HCT116 (cell line): ENCODE measurements around the gene CTDSPL2. TPM values are rescaled to one million over a fixed set of nuclear protein-coding genes. Genes with fewer than 3 reads are reported as not detected.

Experiments used
- ATAC-seq: fragments of 200-7000 bp; cut with Tn5 transposase; 2 replicates; pipeline ENCODE4 v1.9.1; 2020; ENCODE audit warnings: mild to moderate bottlenecking, moderate library complexity
- BruUV-seq: library from RNA; stranded (reverse); fragments of 400-500 nt; replicated peaks from 2 replicates; lab custom pipeline; 2021; lab: Mats Ljungman, UMichigan
- CTCF ChIA-PET: fragments of 300-600 bp; sonication (Branson Sonifier 250); formaldehyde crosslinking; loops from one replicate; lab custom pipeline; 2021; ENCODE audit warnings: antibody characterized with exemption; lab: Charles Lee
- POLR2A ChIA-PET: fragments of 300-600, 350-600 bp; sonication (Branson Sonifier 250); formaldehyde crosslinking; loops from one replicate; lab custom pipeline; 2021; ENCODE audit warnings: antibody characterized with exemption; lab: Charles Lee
- RAD21 ChIA-PET, 2 experiments: fragments of 300-600 bp; sonication (Branson Sonifier 250); formaldehyde crosslinking; loops; one replicate each; lab custom pipeline; 2023; ENCODE audit warnings: low total read pairs in 2 of 2; ENCODE audit not compliant: uncharacterized antibody in 2 of 2, unreplicated experiment in 2 of 2, low non-redundant PET in 1 of 2; lab: Charles Lee
- DNase-seq: peaks from one replicate; pipeline ENCODE4 v3.0.0-alpha.2; 2010; ENCODE audit warnings: low read depth, low spot score
- H2AFZ ChIP-seq: fragments of 200-600 bp; shearing (Covaris generic), sonication (generic); 2 replicates; pipeline ENCODE4 v1.6.1; 2017; ENCODE audit warnings: low read depth, mixed run types, mixed read lengths, antibody characterized with exemption, low read length; ENCODE audit not compliant: poor library complexity, severe bottlenecking
- H3K27ac ChIP-seq: 2 replicates; pipeline ENCODE4 v1.5.1; 2012; ENCODE audit warnings: low read depth, low read length
- H3K27me3 ChIP-seq: fragments of 200-600 bp; sonication (generic); 2 replicates; pipeline ENCODE4 v1.6.1; 2016; ENCODE audit warnings: mixed run types, low read length, mixed read lengths; ENCODE audit not compliant: insufficient read depth
- H3K36me3 ChIP-seq, 2 experiments: fragments of 200-500 bp in 1 of 2; fragments of 200-600 bp in 1 of 2; sonication (Bioruptor generic) in 1 of 2; sonication (generic) in 1 of 2; 2 replicates each; pipeline versions ENCODE4 v1.5.1 to v1.6.1; 2014 to 2016; ENCODE audit warnings: low read length in 2 of 2, inconsistent platforms in 1 of 2, mixed read lengths in 1 of 2, mixed run types in 1 of 2; ENCODE audit not compliant: insufficient read depth in 2 of 2, control insufficient read depth in 1 of 2
- H3K4me1 ChIP-seq, 2 experiments: fragments of 200-600 bp in 1 of 2; sonication (generic) in 1 of 2; 2 replicates each; pipeline versions ENCODE4 v1.5.1 to v1.6.1; 2012 to 2017; ENCODE audit warnings: low read length in 2 of 2, inconsistent platforms in 1 of 2, mild to moderate bottlenecking in 1 of 2, mixed read lengths in 1 of 2, mixed run types in 1 of 2, moderate library complexity in 1 of 2; ENCODE audit not compliant: insufficient read depth in 2 of 2, control insufficient read depth in 1 of 2
- H3K4me2 ChIP-seq: fragments of 200-600 bp; sonication (generic); 2 replicates; pipeline ENCODE4 v1.6.1; 2017; ENCODE audit warnings: mixed run types, low read length, mixed read lengths
- H3K4me3 ChIP-seq, 2 experiments: fragments of 200-600 bp in 1 of 2; sonication (generic) in 1 of 2; replicated peaks in 1 of 2; 2 replicates each; pipeline ENCODE4 v1.5.1; 2011 to 2016; ENCODE audit warnings: low read length in 2 of 2, control low read depth in 1 of 2, low read depth in 1 of 2, mild to moderate bottlenecking in 1 of 2, mixed read lengths in 1 of 2, mixed run types in 1 of 2
- H3K79me2 ChIP-seq: fragments of 200-600 bp; sonication (generic); 2 replicates; pipeline ENCODE4 v1.6.1; 2017; ENCODE audit warnings: mild to moderate bottlenecking, mixed run types, low read length, moderate library complexity, mixed read lengths; ENCODE audit not compliant: insufficient read depth
- H3K9ac ChIP-seq: fragments of 200-600 bp; sonication (generic); 2 replicates; pipeline ENCODE4 v1.6.1; 2016; ENCODE audit warnings: low read length, mixed read lengths
- H3K9me2 ChIP-seq: fragments of 200-600 bp; sonication (generic), shearing (Covaris generic); 2 replicates; pipeline ENCODE4 v1.6.1; 2017; ENCODE audit warnings: mixed run types, mild to moderate bottlenecking, moderate library complexity; ENCODE audit not compliant: insufficient read depth
- H3K9me3 ChIP-seq, 2 experiments: fragments of 200-500 bp in 1 of 2; fragments of 200-600 bp in 1 of 2; sonication (Bioruptor generic) in 1 of 2; sonication (generic) in 1 of 2; 2 replicates each; pipeline ENCODE4 v1.6.1; 2014 to 2017; ENCODE audit warnings: low read length in 2 of 2, mixed read lengths in 2 of 2, inconsistent platforms in 1 of 2, low read depth in 1 of 2, mild to moderate bottlenecking in 1 of 2, mixed run types in 1 of 2, moderate library complexity in 1 of 2; ENCODE audit not compliant: control insufficient read depth in 1 of 2, insufficient read depth in 1 of 2
- H4K20me1 ChIP-seq: fragments of 200-600 bp; sonication (generic), shearing (Covaris generic); 2 replicates; pipeline ENCODE4 v1.6.1; 2017; ENCODE audit warnings: mixed run types, mild to moderate bottlenecking, moderate library complexity; ENCODE audit not compliant: insufficient read depth
- ELF1 ChIP-seq: IDR thresholded peaks from 2 replicates; pipeline ENCODE4 v1.6.1; 2012; ENCODE audit warnings: low read depth, borderline replicate concordance
- EZH2 ChIP-seq: fragments of 200-600 bp; sonication (generic); IDR thresholded peaks from 2 replicates; pipeline ENCODE4 v1.6.1; 2017; ENCODE audit warnings: antibody characterized with exemption, mixed run types
- EZH2phosphoT487 ChIP-seq: fragments of 200-600 bp; IDR thresholded peaks from 2 replicates; pipeline ENCODE4 v1.6.1; 2018; ENCODE audit warnings: antibody characterized with exemption, borderline replicate concordance
- JUND ChIP-seq: IDR thresholded peaks from 2 replicates; pipeline ENCODE4 v1.6.1; 2012
- SIN3A ChIP-seq: IDR thresholded peaks from 2 replicates; pipeline ENCODE4 v1.6.1; 2012; ENCODE audit warnings: low read depth
- TCF7L2 ChIP-seq: IDR thresholded peaks from 2 replicates; pipeline ENCODE4 v1.7.0; 2011; ENCODE audit warnings: borderline replicate concordance, inconsistent platforms; ENCODE audit not compliant: insufficient read depth, insufficient read length; ENCODE audit errors: extremely low read depth
- ZFX ChIP-seq: fragments of 450-650 bp; IDR thresholded peaks from 2 replicates; pipeline ENCODE4 v1.6.1; 2017
- ZNF274 ChIP-seq: fragments of 200-500 bp; sonication (Bioruptor generic); IDR thresholded peaks from 2 replicates; pipeline ENCODE4 v1.6.1; 2014; ENCODE audit warnings: mild to moderate bottlenecking, low read depth, low read length, inconsistent platforms
- intact Hi-C: fragments of 100-400 bp; cut with micrococcal nuclease; formaldehyde crosslinking; loops from 2 replicates; pipeline ENCODE4 v1.10.0; 2022
- total RNA-seq: library from RNA; stranded (reverse); gene quantifications from one replicate; pipeline ENCODE4 v1.2.1, GENCODE V29; 2021; ENCODE audit not compliant: unreplicated experiment
- TF ChIP-seq, protein P1 (sequence below): IDR thresholded peaks from 2 replicates; pipeline ENCODE4 v1.6.1; 2012; ENCODE audit warnings: low read depth
- TF ChIP-seq, protein P2 (sequence below), 3 experiments: fragments of 200-600 bp in 1 of 3; sonication (generic) in 1 of 3; IDR thresholded peaks in 2 of 3; conservative IDR thresholded peaks in 1 of 3; 2 replicates each; pipeline ENCODE4 v1.5.1; 2012 to 2017; ENCODE audit warnings: low read depth in 2 of 3, low read length in 2 of 3, antibody characterized with exemption in 1 of 3, borderline replicate concordance in 1 of 3, control low read depth in 1 of 3, mild to moderate bottlenecking in 1 of 3, mixed read lengths in 1 of 3, mixed run types in 1 of 3, moderate library complexity in 1 of 3; ENCODE audit not compliant: insufficient read depth in 1 of 3

Gene CTDSPL2
- total RNA-seq, 1 experiment from 2014 or later: 56.0 TPM

DNA sequence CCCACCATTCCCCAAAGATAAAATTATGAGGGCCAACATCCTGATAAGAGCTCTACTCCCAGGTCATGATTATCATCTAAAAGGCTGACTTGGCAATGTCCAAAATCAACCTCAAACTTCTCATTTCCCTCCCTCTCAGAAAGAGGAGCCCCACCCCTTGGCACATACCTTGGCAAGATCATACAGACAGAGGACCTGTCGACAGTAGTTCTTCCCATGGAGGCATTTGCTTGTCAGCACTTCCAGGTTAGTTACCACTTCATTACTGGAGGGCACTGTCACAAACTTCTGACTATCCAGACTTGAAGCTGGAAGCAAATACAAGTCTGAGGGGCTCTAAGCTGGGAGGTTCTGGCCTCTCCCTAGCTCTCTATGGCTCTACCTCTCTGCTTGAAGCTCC, 147.3 kb downstream of the CTDSPL2 start:
- no peak overlapping the region for H3K9ac ChIP-seq
- no peak overlapping the region for H3K27ac ChIP-seq
- no peak overlapping the region for H3K4me3 ChIP-seq
- intact Hi-C loops: no loop called here
- ChIA-PET CTCF (interaction anchor here (0.9 to 1.2 kb wide), 2 partner anchors 9 to 14 kb away, joined by 3 to 4 read pairs; no protein-coding TSS in a partner anchor), POLR2A (no interaction called here), RAD21 (no interaction called here)
- H3K27me3 ChIP-seq: no peaks in the 10 kb centered on the region
- no peak for DNase-seq
- H4K20me1 ChIP-seq: no peaks in the 10 kb centered on the region
- no peak overlapping the region for H3K4me2 ChIP-seq
- BruUV-seq: no TSS peak
- no peak overlapping the region for H2AFZ ChIP-seq
- H3K79me2 ChIP-seq: 0 out of 2 replicates have a peak, but pooled peaks cover 5% of the 10 kb centered on the region
- no peaks in the 10 kb centered on the region for H3K4me1 ChIP-seq
- no peaks in the 10 kb centered on the region for H3K9me3 ChIP-seq
- H3K9me2 ChIP-seq: no peaks in the 10 kb centered on the region
- TF ChIP-seq JUND: no peak
- no peak for TF ChIP-seq EZH2phosphoT487
- no peak for TF ChIP-seq ZNF274
- TF ChIP-seq, protein P1, sequence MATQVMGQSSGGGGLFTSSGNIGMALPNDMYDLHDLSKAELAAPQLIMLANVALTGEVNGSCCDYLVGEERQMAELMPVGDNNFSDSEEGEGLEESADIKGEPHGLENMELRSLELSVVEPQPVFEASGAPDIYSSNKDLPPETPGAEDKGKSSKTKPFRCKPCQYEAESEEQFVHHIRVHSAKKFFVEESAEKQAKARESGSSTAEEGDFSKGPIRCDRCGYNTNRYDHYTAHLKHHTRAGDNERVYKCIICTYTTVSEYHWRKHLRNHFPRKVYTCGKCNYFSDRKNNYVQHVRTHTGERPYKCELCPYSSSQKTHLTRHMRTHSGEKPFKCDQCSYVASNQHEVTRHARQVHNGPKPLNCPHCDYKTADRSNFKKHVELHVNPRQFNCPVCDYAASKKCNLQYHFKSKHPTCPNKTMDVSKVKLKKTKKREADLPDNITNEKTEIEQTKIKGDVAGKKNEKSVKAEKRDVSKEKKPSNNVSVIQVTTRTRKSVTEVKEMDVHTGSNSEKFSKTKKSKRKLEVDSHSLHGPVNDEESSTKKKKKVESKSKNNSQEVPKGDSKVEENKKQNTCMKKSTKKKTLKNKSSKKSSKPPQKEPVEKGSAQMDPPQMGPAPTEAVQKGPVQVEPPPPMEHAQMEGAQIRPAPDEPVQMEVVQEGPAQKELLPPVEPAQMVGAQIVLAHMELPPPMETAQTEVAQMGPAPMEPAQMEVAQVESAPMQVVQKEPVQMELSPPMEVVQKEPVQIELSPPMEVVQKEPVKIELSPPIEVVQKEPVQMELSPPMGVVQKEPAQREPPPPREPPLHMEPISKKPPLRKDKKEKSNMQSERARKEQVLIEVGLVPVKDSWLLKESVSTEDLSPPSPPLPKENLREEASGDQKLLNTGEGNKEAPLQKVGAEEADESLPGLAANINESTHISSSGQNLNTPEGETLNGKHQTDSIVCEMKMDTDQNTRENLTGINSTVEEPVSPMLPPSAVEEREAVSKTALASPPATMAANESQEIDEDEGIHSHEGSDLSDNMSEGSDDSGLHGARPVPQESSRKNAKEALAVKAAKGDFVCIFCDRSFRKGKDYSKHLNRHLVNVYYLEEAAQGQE: no peak
- TF ChIP-seq EZH2: no peak
- TF ChIP-seq TCF7L2: no peak
- TF ChIP-seq ELF1: no peak
- TF ChIP-seq, protein P2, sequence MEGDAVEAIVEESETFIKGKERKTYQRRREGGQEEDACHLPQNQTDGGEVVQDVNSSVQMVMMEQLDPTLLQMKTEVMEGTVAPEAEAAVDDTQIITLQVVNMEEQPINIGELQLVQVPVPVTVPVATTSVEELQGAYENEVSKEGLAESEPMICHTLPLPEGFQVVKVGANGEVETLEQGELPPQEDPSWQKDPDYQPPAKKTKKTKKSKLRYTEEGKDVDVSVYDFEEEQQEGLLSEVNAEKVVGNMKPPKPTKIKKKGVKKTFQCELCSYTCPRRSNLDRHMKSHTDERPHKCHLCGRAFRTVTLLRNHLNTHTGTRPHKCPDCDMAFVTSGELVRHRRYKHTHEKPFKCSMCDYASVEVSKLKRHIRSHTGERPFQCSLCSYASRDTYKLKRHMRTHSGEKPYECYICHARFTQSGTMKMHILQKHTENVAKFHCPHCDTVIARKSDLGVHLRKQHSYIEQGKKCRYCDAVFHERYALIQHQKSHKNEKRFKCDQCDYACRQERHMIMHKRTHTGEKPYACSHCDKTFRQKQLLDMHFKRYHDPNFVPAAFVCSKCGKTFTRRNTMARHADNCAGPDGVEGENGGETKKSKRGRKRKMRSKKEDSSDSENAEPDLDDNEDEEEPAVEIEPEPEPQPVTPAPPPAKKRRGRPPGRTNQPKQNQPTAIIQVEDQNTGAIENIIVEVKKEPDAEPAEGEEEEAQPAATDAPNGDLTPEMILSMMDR (IDR thresholded peaks at IDR 0.05 in 2 of 3, conservative IDR thresholded peaks at IDR 0.05 in 1 of 3; ENCODE audit: borderline replicate concordance in 1 of 3, insufficient read depth in 1 of 3, low read depth in 2 of 3, low read length in 2 of 3): no peak
- TF ChIP-seq SIN3A: no peak
- no peak for TF ChIP-seq ZFX
- peaks cover 4 to 5% of the 10 kb centered on the region in 2 experiments; a peak in 2 of 4 replicates for H3K36me3 ChIP-seq
- no peak for ATAC-seq

Other genes starting within 250 kb of the CTDSPL2 start
- 27.2 TPM for gene FRMD5, start 232.4 kb upstream of the CTDSPL2 start, total RNA-seq
- 77.8 TPM for gene GOLM2, start 138.9 kb upstream of the CTDSPL2 start, total RNA-seq
- gene EIF3J, start 109.5 kb downstream of the CTDSPL2 start, total RNA-seq: 68.6 TPM
- gene SPG11, start 236.0 kb downstream of the CTDSPL2 start, total RNA-seq: 34.8 TPM